Stimulated activated CD4-positive, alpha-beta T cell treated with anti-CD3 and anti-CD28 coated beads, Interleukin-12 subunit alpha, Interleukin-12 subunit beta, amount 100 ng/mL, for 24 hours (primary cell): ENCODE results near the gene GRHL3.

Experiments used
- DNase-seq, 2 experiments: peaks; one replicate each; pipeline ENCODE4 v3.0.0-alpha.2; 2020; ENCODE audit warnings: low read depth in 2 of 2

The GRHL3 gene

DNA sequence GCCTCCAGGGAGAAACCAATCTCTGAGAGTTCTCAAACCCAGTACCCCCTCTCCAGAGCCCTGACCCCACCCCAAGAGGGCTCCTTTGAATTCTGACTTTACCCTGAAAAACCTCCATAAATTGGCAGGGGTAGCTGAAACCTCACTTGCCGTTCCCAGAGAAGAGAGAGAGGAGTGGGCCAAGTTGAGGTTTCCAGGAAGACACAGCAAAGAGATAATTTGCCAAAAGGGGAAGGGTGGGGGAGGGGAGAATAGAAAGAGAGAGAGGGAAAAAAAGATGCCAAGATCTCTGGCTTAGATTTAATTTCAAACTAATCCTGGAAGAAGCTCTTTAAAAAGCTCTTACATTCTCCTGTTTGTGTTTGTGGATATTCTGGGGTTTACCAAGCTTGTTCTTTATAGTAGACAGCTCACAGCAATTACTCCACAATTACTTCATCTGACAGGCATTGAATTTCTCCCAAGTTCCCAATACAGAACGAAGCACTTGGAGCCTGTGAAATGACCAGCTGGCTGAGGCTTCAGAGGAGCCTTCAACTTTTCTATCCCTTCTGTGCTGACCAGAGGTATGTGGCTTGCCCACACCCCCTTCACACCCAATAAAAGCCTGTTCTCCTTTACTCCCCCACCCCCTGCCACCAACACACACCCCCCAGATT lies 1.1 kb upstream of the GRHL3 start:
- no peak for DNase-seq

DNA sequence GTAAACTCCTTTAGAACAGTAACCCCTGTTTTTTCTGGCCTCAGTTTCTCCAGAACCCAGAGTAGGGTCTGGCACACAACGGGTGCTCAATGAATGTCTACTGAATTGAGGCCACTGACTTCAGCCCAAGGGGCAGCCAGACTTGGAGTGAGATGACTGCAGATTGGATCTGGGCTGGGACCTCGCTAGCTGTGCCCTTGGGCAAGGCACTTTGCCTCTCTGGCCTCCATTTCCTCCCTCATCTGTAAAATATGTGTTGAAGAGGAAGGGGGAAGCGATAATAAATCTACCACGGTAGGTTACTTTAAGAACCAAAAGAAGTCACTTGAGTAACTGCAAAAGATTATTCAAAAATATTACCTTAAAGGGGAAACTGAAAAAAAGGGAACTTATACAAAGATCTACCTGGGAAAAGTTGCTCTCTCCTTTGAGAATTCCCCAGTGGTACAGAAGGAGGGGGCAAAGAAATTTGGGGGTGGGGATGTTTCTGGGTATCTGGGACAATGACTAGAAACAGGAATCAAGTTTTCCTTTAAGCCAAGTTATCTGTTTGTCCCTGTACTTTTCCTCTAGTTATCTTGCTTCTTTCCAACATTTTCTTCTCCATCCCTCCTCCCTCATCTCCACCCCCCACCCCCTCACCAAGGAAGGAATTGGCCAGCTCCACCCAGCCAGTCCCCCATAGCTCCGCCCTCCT lies 394 bp upstream of the GRHL3 start:
- DNase-seq = no peak

DNA sequence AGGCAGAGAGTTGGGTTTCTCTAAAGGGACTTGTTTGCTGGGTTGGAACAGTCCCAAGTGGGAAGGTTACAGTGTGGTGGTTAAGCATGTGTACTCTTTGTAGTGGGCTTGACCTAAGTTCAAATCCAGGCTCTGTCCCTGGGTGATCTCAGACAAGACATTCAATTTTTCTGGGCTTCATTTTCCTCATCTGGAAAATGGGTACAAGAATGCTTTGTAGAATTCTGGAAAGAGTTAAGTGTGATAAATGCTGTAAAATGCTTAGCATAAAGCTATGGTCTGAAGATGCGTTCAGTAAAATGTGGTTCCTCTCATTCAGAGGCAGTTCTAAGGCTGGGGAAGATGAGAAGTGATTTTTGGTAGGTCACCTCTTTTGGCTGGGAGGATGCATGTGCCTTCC lies 805 bp downstream of the GRHL3 start:
- DNase-seq = no peak

DNA sequence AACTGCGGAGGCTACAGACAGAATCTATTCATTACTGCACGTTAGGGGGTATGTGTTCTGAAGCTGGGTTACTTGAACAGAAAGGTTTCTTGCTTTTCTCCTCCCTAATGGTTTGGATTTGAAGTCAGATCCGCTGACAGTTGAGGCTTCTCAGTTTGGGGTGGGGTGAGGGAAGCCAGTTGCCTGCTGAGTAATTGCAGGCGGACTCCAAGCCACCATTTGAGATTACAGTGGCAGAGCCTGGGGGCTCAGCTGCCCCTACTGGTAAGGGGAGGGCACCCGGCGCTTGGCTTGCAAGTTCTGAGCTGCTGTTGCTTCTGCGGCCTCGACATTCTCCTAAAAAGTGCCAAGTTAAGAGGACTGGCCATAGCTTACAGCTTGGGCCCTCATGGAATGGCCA lies 2.0 kb downstream of the GRHL3 start:
- no peak for DNase-seq

DNA sequence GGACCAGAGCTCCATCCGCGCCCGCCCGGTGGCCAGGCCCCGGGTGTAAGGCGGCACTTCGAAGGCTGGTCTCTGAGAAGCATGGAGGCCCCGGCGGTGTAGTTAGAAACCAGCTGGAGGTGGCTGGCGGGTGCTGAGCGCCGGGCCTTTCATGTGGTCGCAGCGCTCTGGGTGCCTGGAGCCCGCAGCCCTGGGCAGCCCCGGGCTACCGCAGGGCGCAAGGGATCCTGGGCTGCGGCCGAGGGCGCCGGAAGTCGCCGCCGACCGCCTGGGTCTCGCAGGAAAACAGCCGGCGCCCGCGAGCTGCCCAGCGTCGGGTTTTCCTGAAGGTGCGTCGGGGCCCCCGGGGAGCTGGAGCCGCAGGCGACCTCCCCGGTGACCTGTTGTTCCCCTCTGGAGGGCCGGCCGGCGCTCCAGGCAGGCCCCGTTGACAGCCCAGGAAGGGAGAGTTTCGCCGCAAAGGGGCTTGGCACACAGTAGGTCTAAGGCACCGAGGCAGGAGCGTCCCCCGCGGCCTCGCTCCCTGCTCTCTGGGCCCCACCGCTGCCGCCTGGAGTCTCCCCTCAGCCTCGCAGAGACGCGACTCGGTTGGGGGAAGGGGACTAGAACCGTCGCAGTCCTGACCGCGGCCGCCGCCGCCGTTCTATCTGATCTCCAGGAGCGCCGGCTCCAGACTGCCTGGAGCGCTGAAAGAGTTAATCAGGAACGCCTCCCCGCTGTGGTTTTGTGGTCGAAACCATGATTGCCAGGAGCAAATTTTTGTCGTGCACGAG lies 2.7 kb downstream of the GRHL3 start:
- DNase-seq = peak; percentile 65 to 81

DNA sequence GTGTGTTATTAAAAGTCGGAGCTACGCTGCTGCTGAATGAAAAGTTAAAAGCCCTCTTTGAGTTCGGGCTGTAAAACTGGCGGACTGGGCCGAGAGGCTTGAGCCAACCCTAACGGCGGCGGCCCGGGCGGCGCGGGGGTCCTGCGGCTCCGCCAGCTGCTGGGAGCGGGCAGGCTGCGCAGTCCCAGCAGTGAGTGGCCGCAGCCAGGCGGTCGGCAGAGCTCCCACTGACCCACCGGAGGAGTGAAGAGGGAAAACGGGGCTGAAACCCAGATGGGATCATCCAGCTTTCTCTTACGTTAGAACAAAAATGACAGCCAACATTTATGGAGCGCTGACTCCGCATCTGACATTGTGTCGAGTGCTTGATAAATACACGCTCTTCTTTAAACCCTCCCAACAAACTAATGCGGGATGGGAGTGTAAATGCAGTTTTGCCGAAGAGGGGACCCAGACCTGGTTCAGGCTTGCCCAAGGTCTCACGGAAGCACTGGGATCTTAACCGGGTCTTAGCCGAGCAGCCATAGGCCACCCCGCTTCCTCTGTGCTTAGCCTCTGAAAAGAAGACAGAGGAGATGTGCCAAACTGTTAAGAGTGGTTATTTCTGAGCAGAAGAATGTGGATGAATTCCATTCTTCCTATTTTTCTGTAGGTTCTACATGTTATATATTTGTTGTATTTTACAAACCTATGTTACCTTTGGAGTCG lies 3.5 kb downstream of the GRHL3 start:
- no peak for DNase-seq

DNA sequence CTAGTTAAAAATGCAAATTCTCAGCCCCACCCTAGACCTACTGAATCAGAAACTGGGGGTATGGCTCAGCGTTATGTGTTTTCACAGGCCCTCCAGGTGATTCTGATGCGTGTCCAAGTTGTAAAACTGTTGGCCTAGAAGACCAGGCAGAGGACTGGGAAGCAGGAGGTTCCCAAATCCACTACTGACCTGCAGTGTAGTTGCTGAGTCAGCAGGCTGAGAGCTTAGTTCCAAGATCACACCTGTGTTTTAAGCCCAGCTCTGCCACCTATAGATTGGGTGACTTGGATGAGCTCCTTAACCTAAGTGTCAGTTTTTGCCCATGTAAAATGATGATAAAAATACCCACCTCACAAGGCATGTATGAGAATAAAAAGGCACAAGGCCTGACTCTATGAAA lies 4.1 kb downstream of the GRHL3 start:
- no peak for DNase-seq

DNA sequence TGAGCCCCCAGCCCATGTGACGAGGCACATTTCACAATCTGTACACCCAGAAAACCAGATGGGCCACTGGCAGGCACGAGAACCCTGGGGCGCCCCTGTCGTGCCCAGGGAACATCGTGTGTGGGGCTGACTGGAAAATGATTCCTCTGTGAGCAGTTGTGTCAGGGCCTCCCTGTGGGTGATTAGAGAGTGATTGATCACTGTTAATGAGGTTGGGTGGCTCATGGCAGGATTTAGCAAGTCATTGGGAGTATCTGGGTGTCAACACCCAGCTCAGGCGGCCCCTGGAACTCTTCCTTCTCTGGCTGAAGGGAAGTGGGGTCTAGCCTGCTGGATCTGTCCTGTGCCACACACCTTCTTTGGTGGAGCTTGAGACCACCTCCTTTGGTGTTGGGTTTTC lies 5.7 kb downstream of the GRHL3 start:
- DNase-seq = no peak

DNA sequence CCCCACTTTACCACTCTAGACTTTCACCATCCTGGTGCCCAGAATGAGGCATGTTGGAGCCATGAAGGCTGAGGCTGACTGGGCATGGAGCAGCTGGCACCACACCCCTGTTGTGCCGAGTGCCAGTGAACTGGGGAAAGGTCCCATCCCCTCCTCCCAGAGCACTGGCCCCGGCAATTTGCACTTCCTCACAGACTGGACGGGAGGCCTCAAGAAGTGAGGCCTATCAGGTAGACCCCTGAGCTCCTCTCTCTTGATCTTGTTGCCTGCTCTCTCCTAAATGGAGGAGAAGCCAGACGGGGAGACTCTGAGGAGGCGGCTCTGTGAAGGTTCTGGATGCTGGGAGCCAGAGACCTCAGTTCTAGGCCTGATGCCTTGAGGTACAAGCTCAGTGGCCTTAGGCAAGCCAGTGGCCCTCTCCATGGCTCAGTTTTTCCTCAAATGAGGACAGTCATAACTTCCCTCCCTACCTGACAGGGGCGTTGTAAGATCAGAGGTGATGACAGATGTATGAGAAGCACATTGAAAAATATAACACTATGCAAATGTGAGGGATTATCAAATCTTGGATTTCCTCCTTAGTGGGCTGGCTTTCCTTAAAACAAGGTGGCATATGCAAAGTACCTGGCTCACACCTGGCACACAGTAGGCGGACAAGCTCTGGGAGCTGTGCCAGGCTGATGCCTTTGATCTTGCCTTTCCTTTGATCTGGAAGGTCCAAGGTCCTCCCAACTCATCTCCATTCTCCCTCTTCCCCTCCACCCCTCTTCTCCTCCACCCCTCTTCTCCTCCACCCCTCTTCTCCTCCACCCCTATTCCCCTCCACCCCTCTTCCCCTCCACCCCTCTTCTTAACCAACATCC lies 6.7 kb downstream of the GRHL3 start:
- no peak for DNase-seq

DNA sequence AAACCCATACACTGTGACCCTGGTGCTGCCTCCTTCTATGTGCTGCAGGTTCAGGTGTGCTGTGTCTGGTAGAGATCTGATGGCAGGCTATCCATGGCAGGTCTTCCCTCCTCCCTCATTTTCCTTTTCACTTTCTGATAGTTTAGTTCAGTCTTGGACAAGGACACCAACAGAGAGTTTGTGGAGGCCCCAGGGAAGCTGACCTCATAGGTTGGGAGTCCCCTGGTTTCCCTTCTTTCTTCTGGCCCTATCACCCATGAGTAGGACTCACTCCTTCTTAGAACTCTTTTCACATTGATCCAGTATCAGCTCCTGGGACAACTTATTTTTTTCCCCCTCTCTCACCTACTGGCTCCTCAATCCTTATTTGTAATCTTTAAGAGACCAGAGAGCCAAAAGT lies 8.3 kb downstream of the GRHL3 start:
- DNase-seq = no peak

DNA sequence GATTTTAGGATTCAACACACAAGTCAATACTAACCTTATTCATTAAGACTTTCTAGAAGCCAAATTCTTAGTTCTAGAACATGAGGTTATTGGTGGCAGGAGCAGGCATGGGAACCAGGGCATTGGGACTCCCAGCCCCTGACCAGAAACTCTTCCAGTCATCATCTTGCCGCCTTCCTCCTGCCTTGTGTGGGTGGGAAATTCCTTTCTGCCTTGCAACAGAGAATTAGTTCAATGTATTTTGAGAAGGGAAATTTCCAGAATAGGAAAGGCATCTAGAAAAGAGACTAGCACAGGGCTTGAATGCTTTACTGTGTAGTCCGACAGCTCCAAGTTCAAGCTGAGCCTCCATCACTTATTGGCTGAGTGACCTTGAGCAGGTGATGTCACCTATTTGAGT lies 8.7 kb downstream of the GRHL3 start:
- no peak for DNase-seq

DNA sequence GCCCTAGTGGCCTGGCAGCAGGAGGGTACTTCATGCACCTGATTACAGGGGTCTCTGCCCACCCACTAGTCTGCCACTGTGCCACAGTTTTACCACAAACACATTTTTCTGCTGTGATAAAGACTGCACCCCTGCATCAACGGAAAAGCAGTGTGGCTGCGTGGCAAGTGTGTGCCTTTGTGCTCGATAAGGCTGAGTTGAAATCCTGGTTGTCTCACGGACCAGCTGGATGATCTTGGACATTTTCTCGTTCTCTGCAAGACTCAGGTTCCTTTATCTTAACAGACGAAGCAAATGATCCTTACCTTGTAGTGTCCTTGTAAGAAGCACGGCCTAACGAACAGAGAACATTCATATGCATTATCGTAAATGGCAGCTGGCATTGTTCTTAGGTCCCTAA lies 10.2 kb downstream of the GRHL3 start:
- DNase-seq = no peak

DNA sequence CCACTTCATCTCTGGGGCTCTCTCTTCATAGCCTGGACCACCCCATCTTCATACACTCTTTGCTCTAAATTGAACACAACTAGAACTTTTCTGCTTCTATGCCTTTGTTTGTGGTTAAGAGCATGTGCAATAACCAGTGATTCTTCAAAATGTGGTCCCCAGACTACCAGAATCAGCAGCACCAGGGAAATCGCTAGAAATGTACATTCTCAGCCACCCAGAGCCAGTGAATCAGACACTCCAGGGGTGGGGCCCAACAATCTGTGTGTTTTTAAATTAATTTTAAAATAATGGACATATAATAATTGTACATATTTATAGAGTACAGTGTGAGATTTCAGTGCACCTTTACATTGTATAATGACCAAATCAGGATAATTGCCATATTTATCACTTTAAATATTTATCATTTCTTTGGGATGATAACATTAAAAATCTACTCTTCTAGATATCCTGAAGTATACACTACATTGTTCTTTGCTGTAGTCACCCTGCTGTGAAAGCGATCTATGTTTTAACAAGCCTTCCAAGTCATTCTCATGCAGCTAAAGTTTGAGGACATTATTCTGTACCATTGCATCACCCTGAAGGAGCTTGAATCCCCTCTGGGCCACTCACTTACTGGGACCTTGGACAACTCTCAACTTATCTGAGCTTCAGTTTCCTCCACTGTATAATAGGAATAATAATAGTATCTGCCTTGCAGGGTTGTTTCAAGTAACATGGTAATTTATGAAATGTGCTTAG lies 10.8 kb downstream of the GRHL3 start:
- no peak for DNase-seq

DNA sequence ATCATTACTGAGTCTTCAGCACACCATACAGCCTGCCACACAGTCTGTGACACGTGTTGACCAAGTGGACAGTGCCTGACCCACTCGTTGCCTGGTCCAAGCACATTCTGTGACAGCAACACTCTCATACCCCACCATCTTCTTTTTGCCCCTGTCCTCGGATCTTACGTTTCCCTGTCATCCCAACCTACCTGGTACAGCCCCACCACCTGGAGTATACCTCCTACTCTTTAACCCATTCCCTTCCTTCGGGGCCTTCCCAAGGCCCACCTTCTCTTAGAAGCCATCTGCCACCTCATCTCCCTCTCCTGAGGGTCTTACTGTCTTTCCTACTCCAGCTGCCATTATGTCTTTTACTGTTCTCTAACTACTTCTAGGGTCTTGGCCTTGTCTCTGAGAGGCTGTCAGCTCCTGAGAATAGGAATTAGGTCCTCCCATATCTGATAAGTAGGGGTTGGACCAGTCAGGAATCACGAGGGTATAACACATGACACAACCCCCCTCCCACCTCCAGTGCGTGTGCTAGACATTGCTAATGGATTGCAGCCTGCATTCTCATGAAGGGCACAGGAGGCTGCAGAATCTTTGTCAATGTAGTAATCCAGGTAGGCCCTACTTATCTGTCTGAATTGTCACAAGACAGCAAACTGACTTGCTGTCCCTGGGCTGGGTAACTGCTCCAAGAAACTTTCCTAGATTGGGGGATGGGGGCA lies 13.0 kb downstream of the GRHL3 start:
- DNase-seq = no peak

DNA sequence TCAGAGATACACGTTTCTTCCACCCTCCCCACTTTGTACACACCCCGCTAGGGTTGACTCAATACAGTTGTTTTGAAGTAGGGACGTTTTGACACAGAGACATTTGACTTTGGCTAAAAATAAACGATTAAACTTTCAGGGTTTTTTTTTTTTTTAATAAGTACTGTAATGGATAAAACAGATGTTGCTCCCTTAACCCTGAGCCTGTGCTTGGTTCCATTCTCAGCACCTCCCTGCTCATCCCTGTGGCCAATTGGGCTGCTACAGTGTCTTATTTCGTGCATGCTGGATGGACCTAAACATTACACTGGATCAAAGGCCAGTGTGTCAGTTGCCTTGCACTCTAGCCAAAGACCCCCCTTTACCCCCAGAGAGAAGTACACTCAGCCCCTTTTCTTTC lies 16.9 kb downstream of the GRHL3 start:
- no peak for DNase-seq

DNA sequence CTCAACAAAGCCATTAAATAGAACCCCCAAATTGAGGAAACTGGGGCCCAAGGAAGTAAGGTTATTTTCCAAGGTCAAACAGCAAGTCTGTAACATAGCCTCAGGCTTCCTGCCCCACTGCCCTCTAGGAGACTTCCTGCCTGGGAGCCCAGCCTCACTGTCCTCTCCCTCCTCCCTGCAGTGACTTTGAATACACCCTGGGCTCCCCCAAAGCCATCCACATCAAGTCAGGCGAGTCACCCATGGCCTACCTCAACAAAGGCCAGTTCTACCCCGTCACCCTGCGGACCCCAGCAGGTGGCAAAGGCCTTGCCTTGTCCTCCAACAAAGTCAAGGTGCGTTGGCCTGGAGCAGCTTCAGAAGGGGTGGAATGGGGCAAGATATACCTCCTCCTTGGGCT lies 18.3 kb downstream of the GRHL3 start:
- DNase-seq = no peak

DNA sequence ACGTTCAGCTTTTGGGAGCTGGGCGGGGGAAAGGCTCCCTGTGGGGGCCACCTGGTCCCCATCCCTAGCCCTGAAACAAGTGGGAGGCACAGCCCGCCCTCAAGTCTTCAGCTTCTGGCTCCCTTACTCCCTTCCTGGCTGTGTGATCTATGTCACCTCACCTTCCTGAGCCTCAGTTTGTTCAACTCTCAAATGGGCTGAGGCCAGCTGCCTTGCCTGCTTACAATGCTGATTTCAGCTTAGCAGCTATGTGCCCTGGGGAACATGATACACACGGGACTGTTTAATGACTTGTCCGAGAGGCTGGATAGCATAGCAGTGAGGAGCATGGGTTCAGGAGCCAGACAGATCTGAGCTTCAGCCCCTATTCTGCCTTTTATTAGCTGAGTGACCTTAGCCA lies 19.3 kb downstream of the GRHL3 start:
- DNase-seq = no peak

DNA sequence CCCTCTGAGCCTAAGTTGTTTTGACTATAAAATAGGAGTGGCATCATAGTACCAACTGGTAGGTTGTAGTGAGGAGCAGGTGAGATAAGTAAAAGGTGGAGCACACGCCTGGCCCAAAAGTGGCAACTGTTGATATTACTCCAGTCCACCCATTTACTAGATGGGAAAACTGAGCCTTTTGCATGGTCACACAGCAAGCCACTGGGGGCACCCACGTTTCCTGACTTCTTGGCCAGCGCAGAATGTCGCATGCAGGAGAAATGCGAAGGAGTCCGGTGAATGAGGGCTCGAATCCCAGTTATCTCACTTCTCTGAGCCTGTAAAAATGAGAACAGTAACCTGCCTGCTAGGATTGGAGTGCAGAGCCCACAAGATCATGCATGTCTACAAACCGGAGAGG lies 20.8 kb downstream of the GRHL3 start:
- no peak for DNase-seq

DNA sequence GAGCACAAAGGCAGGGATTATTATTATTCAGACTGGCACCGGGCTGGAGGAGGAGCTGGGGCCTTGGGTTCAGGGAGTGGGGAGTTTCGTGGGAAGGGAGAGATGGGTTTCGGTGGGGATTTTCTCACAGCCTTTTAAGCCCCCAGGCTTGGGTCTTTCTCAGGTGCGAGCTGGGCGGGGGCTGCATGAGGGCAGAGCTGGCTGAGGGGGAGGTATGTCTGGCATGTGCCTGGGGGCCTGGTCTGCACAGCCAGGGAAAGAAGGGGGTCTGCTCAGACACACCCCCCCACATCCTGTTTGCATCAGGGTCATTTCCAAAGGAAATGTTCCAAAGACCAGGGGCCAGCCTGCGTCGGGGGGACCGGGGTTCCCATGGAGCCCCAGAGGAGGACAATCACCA lies 21.6 kb downstream of the GRHL3 start:
- DNase-seq = no peak

DNA sequence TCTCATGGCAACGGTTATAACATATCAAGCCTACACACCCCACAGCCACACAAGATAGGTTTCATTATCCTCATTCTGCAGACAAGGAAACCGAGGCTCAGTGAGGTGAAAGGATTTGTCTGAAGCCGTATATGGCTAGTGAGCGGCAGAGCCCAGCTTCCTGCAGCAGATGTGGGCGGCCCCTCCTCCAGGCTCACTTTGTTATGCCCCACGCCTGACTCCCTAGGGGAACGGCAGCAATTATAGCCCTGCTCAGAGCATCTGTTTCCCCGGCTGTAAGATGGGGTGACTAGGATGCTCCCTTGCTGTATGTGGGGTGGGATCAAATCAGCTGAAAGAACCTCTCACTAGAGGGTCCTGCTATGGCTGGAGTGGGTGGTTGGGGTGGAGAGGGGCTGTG lies 22.1 kb downstream of the GRHL3 start:
- no peak for DNase-seq
